HEK293T (cell line): Measurements from ENCODE around the gene TPCN1.

Source experiments
- BHLHE40 ChIP-seq: fragments of 450-650 bp; IDR thresholded peaks from 2 replicates; pipeline ENCODE4 v1.6.1; 2016; ENCODE audit warnings: mild to moderate bottlenecking, moderate library complexity, borderline replicate concordance
- ELF4 ChIP-seq: fragments of 450-650 bp; IDR thresholded peaks from 2 replicates; pipeline ENCODE4 v1.6.1; 2017; ENCODE audit warnings: antibody characterized with exemption
- FOXA1 ChIP-seq: fragments of 450-650 bp; IDR thresholded peaks from 2 replicates; pipeline ENCODE4 v1.6.1; 2016; ENCODE audit warnings: mild to moderate bottlenecking
- FOXK2 ChIP-seq: fragments of 450-650 bp; IDR thresholded peaks from 2 replicates; pipeline ENCODE4 v1.6.1; 2016; ENCODE audit warnings: mild to moderate bottlenecking
- FOXM1 ChIP-seq: fragments of 450-650 bp; IDR thresholded peaks from 2 replicates; pipeline ENCODE4 v1.6.1; 2017; ENCODE audit warnings: mild to moderate bottlenecking, borderline replicate concordance

GRCh38 chr12:113240395-113240794, 19.1 kb downstream of the TPCN1 start:
- no peak for TF ChIP-seq FOXK2
- TF ChIP-seq FOXM1 = no peak
- TF ChIP-seq BHLHE40 = no peak
- no peak for TF ChIP-seq ELF4
- no peak for TF ChIP-seq FOXA1
